ENCODE results near the gene MRPS15.

The MRPS15 gene

DNA sequence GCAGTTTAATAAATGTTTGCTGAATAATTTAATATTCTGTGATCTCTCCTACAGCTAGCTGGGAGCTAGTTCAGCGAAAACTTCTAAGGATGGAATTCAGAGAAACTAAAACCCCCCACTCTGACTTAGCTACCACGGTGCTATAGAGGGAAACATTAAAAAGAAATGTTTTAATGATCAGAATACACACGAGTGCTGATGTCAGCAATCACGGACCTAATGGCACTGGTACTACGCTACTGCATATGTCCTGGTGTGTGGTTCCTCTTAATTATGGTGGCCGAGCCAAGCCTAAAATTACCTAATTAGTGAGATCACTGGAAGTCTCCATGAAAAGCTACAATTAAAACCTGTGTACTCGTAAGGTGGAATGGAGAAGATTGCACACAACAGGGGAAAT lies 42.5 kb downstream of the MRPS15 start:
- no peak for DNase-seq

GRCh38 chr1:36420836-36421317 lies 43.3 kb downstream of the MRPS15 start:
- DNase-seq = peak; percentile 46

GRCh38 chr1:36420409-36420808 lies 43.8 kb downstream of the MRPS15 start:
- no peak for DNase-seq

GRCh38 chr1:36419569-36419968 lies 44.6 kb downstream of the MRPS15 start:
- DNase-seq = no peak

DNA sequence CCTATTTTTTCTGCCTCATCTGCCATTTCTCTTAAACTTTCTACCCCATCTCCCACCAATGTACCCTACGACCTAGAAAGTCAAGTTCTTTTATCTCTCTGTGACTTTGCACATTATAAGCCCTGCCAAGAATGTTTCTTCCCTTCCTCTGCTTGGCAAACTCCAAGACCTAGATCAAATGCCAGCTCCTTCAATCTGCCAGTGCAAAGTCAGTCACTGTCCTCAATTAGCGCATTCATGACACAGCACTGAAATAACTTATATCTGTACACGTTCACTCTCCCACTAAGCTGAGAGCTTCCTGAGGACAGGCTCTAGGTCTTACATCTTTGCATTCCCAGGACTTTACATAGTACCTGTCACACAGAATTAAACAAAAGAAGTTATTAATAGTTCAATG lies 45.0 kb downstream of the MRPS15 start:
- DNase-seq = no peak

- DNase-seq = no peak
Measured at GRCh38 chr1:36417931-36418330, 46.3 kb downstream of the MRPS15 start.

DNA sequence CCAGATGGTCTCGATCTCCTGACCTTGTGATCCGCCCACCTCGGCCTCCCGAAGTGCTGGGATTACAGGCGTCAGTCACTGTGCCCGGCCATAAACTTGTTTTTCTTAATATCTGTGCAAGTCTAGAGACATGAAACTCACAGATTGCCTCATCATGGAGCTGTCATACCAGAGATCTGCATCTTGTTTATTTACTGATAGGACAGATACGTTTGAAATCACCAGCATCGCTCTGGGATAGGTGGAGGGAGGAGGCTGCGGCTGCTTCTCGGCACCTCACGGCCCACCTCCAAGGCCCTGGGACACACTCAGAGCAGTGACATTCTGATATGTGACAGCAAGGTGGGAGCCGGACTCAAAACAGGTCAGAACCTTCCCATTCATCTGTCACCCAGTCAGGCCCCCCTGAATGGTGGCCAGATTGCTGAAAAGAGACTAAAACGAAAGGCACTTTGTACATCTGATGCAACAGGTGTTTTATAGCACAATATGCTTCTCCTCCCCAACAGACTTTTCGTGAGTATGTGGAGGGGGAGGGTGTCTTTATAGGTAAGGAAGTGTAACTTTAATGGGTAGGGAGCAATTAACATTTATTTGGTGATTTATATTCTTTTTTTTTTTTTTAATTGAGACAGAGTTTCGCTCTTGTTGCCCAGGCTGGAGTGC lies 48.4 kb downstream of the MRPS15 start:
- no peak for DNase-seq

DNA sequence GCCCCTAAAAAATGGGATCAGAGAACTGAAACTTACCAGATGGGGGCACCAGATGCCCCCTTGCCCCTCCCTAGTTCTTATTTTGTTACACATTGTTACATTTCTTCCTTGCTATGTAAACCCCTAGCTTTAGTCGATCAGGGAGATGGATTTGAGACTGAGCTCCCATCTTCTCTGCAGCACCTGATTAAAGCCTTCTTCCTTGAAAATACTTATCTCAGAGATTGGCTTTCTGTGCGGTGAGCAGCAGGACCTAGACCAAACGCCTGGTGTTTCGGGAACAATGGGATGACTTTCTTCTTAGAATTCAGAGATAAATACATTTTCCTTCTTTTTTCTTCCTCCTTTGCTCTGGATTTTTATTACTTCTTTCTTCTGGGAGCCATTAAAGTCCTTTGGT lies 49.8 kb downstream of the MRPS15 start:
- DNase-seq = no peak

DNA sequence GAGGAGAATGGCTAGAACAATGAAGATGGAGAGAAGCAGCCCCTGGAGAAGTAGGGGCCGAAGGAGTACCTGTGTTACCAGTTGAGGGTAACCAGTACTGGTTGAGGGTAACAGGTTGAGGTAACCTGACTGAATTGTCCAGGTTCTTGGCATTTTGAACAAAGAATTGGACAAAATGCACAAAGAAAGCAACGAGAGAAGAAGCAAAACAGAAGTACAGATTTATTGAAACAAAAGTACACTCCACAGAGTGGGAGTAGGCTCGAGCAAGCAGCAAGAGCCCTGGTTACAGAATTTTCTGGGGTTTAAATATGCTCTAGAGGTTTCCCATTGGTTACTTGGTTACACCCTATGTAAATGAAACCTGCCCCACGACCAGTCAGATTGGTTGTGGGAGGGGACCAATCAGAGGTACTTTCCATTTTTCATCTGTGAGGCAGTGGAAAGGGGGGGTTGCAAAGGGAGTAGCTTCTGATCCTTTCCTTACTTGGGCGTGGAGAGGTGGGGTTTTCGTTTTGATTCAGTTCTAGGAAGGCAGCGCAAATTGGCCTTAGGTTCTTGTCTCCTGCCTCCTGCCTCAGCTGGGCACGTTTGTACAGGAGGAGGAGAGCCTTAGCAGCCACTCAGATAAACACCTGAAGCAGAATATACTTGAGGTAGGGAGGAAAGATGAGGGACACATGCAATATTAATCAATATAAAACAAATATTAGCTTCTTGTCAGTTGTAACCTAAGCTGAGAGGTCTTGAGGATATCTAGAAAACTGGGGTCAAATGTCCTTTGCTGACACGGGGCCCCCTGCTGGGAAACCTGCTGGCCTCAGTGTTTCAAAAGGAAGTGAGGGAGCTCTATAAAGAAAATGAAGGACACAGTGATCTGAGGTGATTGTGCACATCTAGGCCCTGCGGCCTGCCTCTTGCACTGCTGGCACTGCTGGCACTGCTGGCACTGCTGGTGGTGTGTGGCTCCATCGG lies 52.2 kb downstream of the MRPS15 start:
- no peak for DNase-seq

- no peak for DNase-seq
Measured at GRCh38 chr1:36408479-36408878, 55.7 kb downstream of the MRPS15 start.

- no peak for DNase-seq
Measured at GRCh38 chr1:36406440-36406839, 57.7 kb downstream of the MRPS15 start.

All from right kidney (tissue), 1 donor.